CD4-positive, alpha-beta T cell (primary cell): ENCODE measurements around the gene KCTD7. TPM values are rescaled to one million over a fixed set of nuclear protein-coding genes. Genes with fewer than 3 reads are reported as not detected.
"Not testable (repeated sequence)": the region's sequence is repeated elsewhere in the genome, so short reads cannot be mapped to it uniquely, and the experiment has no call there.

Experiments
- ATAC-seq: fragments of 200-7000 bp; cut with Tn5 transposase; one replicate; pipeline ENCODE4 v1.10.0; 2022; ENCODE audit warnings: mild to moderate bottlenecking; ENCODE audit not compliant: poor library complexity
- CTCF ChIA-PET: fragments of 350-600 bp; sonication (Branson Sonifier 250); formaldehyde crosslinking; loops from one replicate; lab custom pipeline; 2021; ENCODE audit warnings: antibody characterized with exemption, inconsistent platforms; lab: Charles Lee
- POLR2A ChIA-PET: fragments of 350-600 bp; sonication (Branson Sonifier 250); formaldehyde crosslinking; loops from one replicate; lab custom pipeline; 2021; ENCODE audit warnings: antibody characterized with exemption, inconsistent platforms; lab: Charles Lee
- DNase-seq, 14 experiments: peaks; one replicate each; pipeline ENCODE4 v3.0.0-alpha.2; 2013 to 2020; ENCODE audit warnings: mixed read lengths in 2 of 14
- H3K27ac ChIP-seq, 2 donors: one replicate each; pipeline versions ENCODE4 v1.5.1 to v1.7.0; 2013; ENCODE audit warnings: low read length in 2 of 2, low read depth in 1 of 2, mild to moderate bottlenecking in 1 of 2
- H3K27me3 ChIP-seq, 2 experiments: 1 replicate in 1 of 2; 2 replicates in 1 of 2; pipeline versions ENCODE4 v1.6.1 to v1.7.0; 2013; ENCODE audit warnings: low read length in 2 of 2, control low read depth in 1 of 2, mild to moderate bottlenecking in 1 of 2, moderate library complexity in 1 of 2; ENCODE audit not compliant: insufficient read depth in 2 of 2, control insufficient read depth in 1 of 2
- H3K36me3 ChIP-seq: one replicate; pipeline ENCODE4 v1.6.1; 2013; ENCODE audit warnings: low read length, control low read depth; ENCODE audit not compliant: insufficient read depth
- H3K4me1 ChIP-seq: one replicate; pipeline ENCODE4 v1.6.1; 2013; ENCODE audit warnings: low read length, control low read depth; ENCODE audit not compliant: insufficient read depth
- H3K4me3 ChIP-seq: one replicate; pipeline ENCODE4 v1.5.1; 2013; ENCODE audit warnings: mild to moderate bottlenecking, low read length, moderate library complexity
- H3K9me3 ChIP-seq, 2 experiments: 1 replicate in 1 of 2; 2 replicates in 1 of 2; pipeline versions ENCODE4 v1.6.1 to v1.7.0; 2013; ENCODE audit warnings: low read length in 2 of 2, mild to moderate bottlenecking in 2 of 2, control low read depth in 1 of 2, moderate library complexity in 1 of 2; ENCODE audit not compliant: control insufficient read depth in 1 of 2, insufficient read depth in 1 of 2
- H3K27ac Mint-ChIP-seq: one replicate; pipeline ENCODE4 v1.8.0; 2020; ENCODE audit warnings: mixed read lengths
- H3K27me3 Mint-ChIP-seq: one replicate; pipeline ENCODE4 v1.8.0; 2021; ENCODE audit warnings: mixed read lengths
- H3K36me3 Mint-ChIP-seq: one replicate; pipeline ENCODE4 v1.8.0; 2021; ENCODE audit warnings: low read depth, mixed read lengths
- H3K4me1 Mint-ChIP-seq: one replicate; pipeline ENCODE4 v1.8.0; 2021; ENCODE audit warnings: low read depth, mixed read lengths
- H3K4me3 Mint-ChIP-seq: one replicate; pipeline ENCODE4 v1.8.0; 2020; ENCODE audit warnings: mild to moderate bottlenecking, mixed read lengths
- H3K9me3 Mint-ChIP-seq: one replicate; pipeline ENCODE4 v1.8.0; 2020; ENCODE audit warnings: mixed read lengths
- CTCF ChIP-seq: fragments of 200-600 bp; IDR thresholded peaks from one replicate; pipeline ENCODE4 v1.8.0; 2022; ENCODE audit warnings: antibody characterized with exemption, mild to moderate bottlenecking
- intact Hi-C, 2 experiments: fragments of 100-400 bp; cut with DNase I in 1 of 2; cut with micrococcal nuclease in 1 of 2; formaldehyde crosslinking; loops; one replicate each; pipeline versions ENCODE4 v1.15.1 to v1.9.0; 2023 to 2025; cut with DNase I, micrococcal nuclease
- total RNA-seq, 174 experiments: library from RNA in 2 of 174; stranded (reverse) in 2 of 174; gene quantifications; one replicate each; pipeline ENCODE4 v1.2.3 and lab custom pipeline; 2021 to 2026

Gene KCTD7
- total RNA-seq, 2 experiments from 2014 or later = 15.2 TPM

- H3K36me3 Mint-ChIP-seq = peaks cover 11% of the 10 kb centered on the region
- TF ChIP-seq CTCF = no peak
- Histone ChIP-seq H3K9me3 (peaks cover 0 to 4% of the 10 kb centered on the region in 2 experiments), H3K4me1 (peaks cover 29% of the 10 kb centered on the region), H3K36me3 (no peaks in the 10 kb centered on the region), H3K27me3 (no peaks in the 10 kb centered on the region), H3K27ac (no peak overlapping the region), H3K4me3 (no peak overlapping the region)
- peak overlapping the region; percentile 55 for H3K27ac Mint-ChIP-seq
- H3K9me3 Mint-ChIP-seq = no peaks in the 10 kb centered on the region
- peak overlapping the region; percentile 67 for H3K4me3 Mint-ChIP-seq
- H3K4me1 Mint-ChIP-seq = peaks cover 38% of the 10 kb centered on the region
- DNase-seq = no peak
- no peak for ATAC-seq
- intact Hi-C loops = loop anchor here in 1 of 2 experiments (5.0 kb wide), 2 partner anchors 164 to 191 kb away; no protein-coding TSS in a partner anchor
- ChIA-PET CTCF (no interaction called here), POLR2A (interaction anchor here (1.5 kb wide), 1 partner anchor 18 kb away, joined by 3 read pairs; no protein-coding TSS in a partner anchor)
- no peaks in the 10 kb centered on the region for H3K27me3 Mint-ChIP-seq
Observed at GRCh38 chr7:66683770-66684123, 55.1 kb downstream of the KCTD7 start.

- H3K27ac Mint-ChIP-seq = peak overlapping the region; percentile 27
- ATAC-seq, intact Hi-C loops, H3K36me3 ChIP-seq, CTCF ChIA-PET, H3K27me3 ChIP-seq, DNase-seq, H3K9me3 Mint-ChIP-seq, H3K4me3 ChIP-seq, H3K9me3 ChIP-seq, H3K27me3 Mint-ChIP-seq, H3K27ac ChIP-seq: not testable (repeated sequence)
- H3K4me1 Mint-ChIP-seq = peaks cover 27% of the 10 kb centered on the region
- POLR2A ChIA-PET = interaction anchor here (1.1 kb wide), 1 partner anchor 54 kb away, joined by 3 read pairs; the partner anchor contains the start of gene RABGEF1
- peaks cover 11% of the 10 kb centered on the region for H3K36me3 Mint-ChIP-seq
- peak overlapping the region; percentile 34 for H3K4me3 Mint-ChIP-seq
- peaks cover 27% of the 10 kb centered on the region for H3K4me1 ChIP-seq
Observed at GRCh38 chr7:66685663-66686062, 57.0 kb downstream of the KCTD7 start.

- DNase-seq (no peak), ATAC-seq (no peak)
- H3K4me1 ChIP-seq = peaks cover 15% of the 10 kb centered on the region
- H3K9me3 Mint-ChIP-seq = no peaks in the 10 kb centered on the region
- intact Hi-C loops = no loop called here
- ChIA-PET POLR2A (no interaction called here), CTCF (no interaction called here)
- H3K9me3 ChIP-seq = peaks cover 0 to 4% of the 10 kb centered on the region in 2 experiments
- no peak overlapping the region for H3K4me3 ChIP-seq
- H3K4me1 Mint-ChIP-seq = peaks cover 16% of the 10 kb centered on the region
- H3K27me3 Mint-ChIP-seq = no peaks in the 10 kb centered on the region
- H3K27me3 ChIP-seq = no peaks in the 10 kb centered on the region
- H3K27ac Mint-ChIP-seq = no peak overlapping the region
- no peak overlapping the region for H3K4me3 Mint-ChIP-seq
- H3K27ac ChIP-seq = no peak overlapping the region
- H3K36me3 ChIP-seq = no peaks in the 10 kb centered on the region
- TF ChIP-seq CTCF = no peak
- H3K36me3 Mint-ChIP-seq = peaks cover 9% of the 10 kb centered on the region
Observed at GRCh38 chr7:66687186-66687585, 58.5 kb downstream of the KCTD7 start.

GRCh38 chr7:66687672-66688071 lies 59.0 kb downstream of the KCTD7 start:
- CTCF ChIA-PET, H3K36me3 Mint-ChIP-seq, H3K9me3 Mint-ChIP-seq, H3K27me3 ChIP-seq, H3K27me3 Mint-ChIP-seq, H3K36me3 ChIP-seq, H3K27ac Mint-ChIP-seq, H3K27ac ChIP-seq, intact Hi-C loops, POLR2A ChIA-PET, DNase-seq, H3K4me3 Mint-ChIP-seq, ATAC-seq, H3K4me3 ChIP-seq, H3K9me3 ChIP-seq: not testable (repeated sequence)
- H3K4me1 Mint-ChIP-seq = peaks cover 16% of the 10 kb centered on the region
- H3K4me1 ChIP-seq = peaks cover 11% of the 10 kb centered on the region
